Neural progenitor cell (in vitro differentiated cells): Measurements from ENCODE around the gene CSRNP3.

ENCODE experiments used
- EZH2 ChIP-seq: fragments of 200-600 bp; sonication (generic); IDR thresholded peaks from 2 replicates; pipeline ENCODE4 v1.6.1; 2017; ENCODE audit warnings: antibody characterized with exemption, mild to moderate bottlenecking, moderate library complexity
- EZH2phosphoT487 ChIP-seq: fragments of 200-600 bp; sonication (generic); IDR thresholded peaks from 2 replicates; pipeline ENCODE4 v1.6.1; 2017; ENCODE audit warnings: antibody characterized with exemption
- TF ChIP-seq, protein P1 (sequence below): fragments of 200-600 bp; sonication (generic); IDR thresholded peaks from 2 replicates; pipeline ENCODE4 v1.5.1; 2017; ENCODE audit warnings: antibody characterized with exemption, mild to moderate bottlenecking

DNA sequence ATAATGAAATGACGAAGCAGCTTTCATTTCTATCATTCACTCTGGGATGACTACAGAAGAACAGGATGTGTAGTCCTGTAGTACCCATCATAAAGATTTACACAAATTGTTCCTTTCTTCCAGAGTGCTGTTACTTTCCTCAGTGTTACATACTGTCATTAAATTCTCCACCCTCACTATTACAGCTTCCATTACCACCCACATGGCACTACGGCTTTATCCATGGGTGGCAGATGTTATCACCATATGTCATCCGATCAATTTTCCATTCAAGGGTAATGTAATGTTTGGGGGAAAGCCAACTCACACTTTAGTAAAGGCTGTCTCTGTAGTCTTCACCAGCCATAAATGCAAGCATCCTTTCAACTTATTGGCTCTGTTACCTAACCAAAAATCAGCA lies 7.1 kb upstream of the CSRNP3 start:
- TF ChIP-seq, protein P1, sequence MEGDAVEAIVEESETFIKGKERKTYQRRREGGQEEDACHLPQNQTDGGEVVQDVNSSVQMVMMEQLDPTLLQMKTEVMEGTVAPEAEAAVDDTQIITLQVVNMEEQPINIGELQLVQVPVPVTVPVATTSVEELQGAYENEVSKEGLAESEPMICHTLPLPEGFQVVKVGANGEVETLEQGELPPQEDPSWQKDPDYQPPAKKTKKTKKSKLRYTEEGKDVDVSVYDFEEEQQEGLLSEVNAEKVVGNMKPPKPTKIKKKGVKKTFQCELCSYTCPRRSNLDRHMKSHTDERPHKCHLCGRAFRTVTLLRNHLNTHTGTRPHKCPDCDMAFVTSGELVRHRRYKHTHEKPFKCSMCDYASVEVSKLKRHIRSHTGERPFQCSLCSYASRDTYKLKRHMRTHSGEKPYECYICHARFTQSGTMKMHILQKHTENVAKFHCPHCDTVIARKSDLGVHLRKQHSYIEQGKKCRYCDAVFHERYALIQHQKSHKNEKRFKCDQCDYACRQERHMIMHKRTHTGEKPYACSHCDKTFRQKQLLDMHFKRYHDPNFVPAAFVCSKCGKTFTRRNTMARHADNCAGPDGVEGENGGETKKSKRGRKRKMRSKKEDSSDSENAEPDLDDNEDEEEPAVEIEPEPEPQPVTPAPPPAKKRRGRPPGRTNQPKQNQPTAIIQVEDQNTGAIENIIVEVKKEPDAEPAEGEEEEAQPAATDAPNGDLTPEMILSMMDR = no peak
- TF ChIP-seq EZH2phosphoT487 (no peak), EZH2 (no peak)
